H1 (cell line): Measurements from ENCODE around the gene ARMC9. TPM values are rescaled to one million over a fixed set of nuclear protein-coding genes. Genes with fewer than 3 reads are reported as not detected.

ENCODE experiments used
- CTCF ChIA-PET: fragments of 300-600 bp; sonication (Branson Sonifier 250); formaldehyde crosslinking; loops from one replicate; lab custom pipeline; 2021; ENCODE audit not compliant: partially characterized antibody; lab: Charles Lee
- POLR2A ChIA-PET: fragments of 300-600 bp; sonication (Branson Sonifier 250); formaldehyde crosslinking; loops from one replicate; lab custom pipeline; 2021; ENCODE audit warnings: inconsistent platforms; ENCODE audit not compliant: partially characterized antibody; lab: Charles Lee
- DNase-seq, 2 experiments: peaks; one replicate each; pipeline versions ENCODE4 v3.0.0 to v3.0.0-alpha.2; 2010 to 2022; ENCODE audit warnings: low spot score in 2 of 2, low read depth in 1 of 2, mixed read lengths in 1 of 2
- FAIRE-seq: peaks from 2 replicates; lab custom pipeline; 2011; peaks lifted over from hg19 to GRCh38; lab: Jason Lieb, UNC
- H2AFZ ChIP-seq: 2 replicates; pipeline ENCODE4 v1.8.1; 2012; ENCODE audit warnings: low read length, inconsistent platforms
- H2AK5ac ChIP-seq: 2 replicates; pipeline ENCODE4 v1.6.1; 2013; ENCODE audit warnings: low read depth, low read length
- H2BK120ac ChIP-seq: replicated peaks from 2 replicates; pipeline ENCODE3; 2013; ENCODE audit warnings: low read depth, low read length, inconsistent platforms
- H2BK12ac ChIP-seq: 2 replicates; pipeline ENCODE4 v1.6.1; 2013; ENCODE audit warnings: low read depth, low read length
- H2BK15ac ChIP-seq: 2 replicates; pipeline ENCODE4 v1.6.1; 2013; ENCODE audit warnings: low read length
- H2BK20ac ChIP-seq: 2 replicates; pipeline ENCODE4 v1.6.1; 2013; ENCODE audit warnings: low read length
- H2BK5ac ChIP-seq: 2 replicates; pipeline ENCODE4 v1.6.1; 2013; ENCODE audit warnings: low read depth, low read length
- H3K14ac ChIP-seq: 2 replicates; pipeline ENCODE4 v1.6.1; 2013; ENCODE audit warnings: inconsistent platforms; ENCODE audit not compliant: insufficient read length
- H3K18ac ChIP-seq: 2 replicates; pipeline ENCODE4 v1.6.1; 2013; ENCODE audit warnings: low read length; ENCODE audit errors: extremely low read depth
- H3K23ac ChIP-seq: 2 replicates; pipeline ENCODE4 v1.6.1; 2013; ENCODE audit warnings: inconsistent platforms; ENCODE audit not compliant: insufficient read length
- H3K23me2 ChIP-seq: 2 replicates; pipeline ENCODE4 v1.6.1; 2013; ENCODE audit warnings: low read depth, low read length
- H3K27ac ChIP-seq: 2 replicates; pipeline ENCODE4 v1.6.1; 2011; ENCODE audit warnings: low read depth, low read length, inconsistent platforms
- H3K27me3 ChIP-seq, 4 experiments: replicated peaks in 1 of 4; 1 replicate in 1 of 4; 2 replicates in 3 of 4; pipeline versions ENCODE4 v1.6.1 to v1.8.1; 2011 to 2013; ENCODE audit warnings: low read length in 3 of 4, mild to moderate bottlenecking in 3 of 4, inconsistent platforms in 2 of 4, mixed read lengths in 2 of 4, moderate library complexity in 1 of 4; ENCODE audit not compliant: control insufficient read depth in 3 of 4, insufficient read depth in 3 of 4; ENCODE audit errors: extremely low read depth in 1 of 4
- H3K36me3 ChIP-seq, 4 experiments: 2 replicates each; pipeline versions ENCODE4 v1.6.1 to v1.8.1; 2011 to 2013; ENCODE audit warnings: mild to moderate bottlenecking in 4 of 4, low read length in 3 of 4, moderate library complexity in 2 of 4, control low read depth in 1 of 4, inconsistent platforms in 1 of 4; ENCODE audit not compliant: insufficient read depth in 4 of 4, control insufficient read depth in 2 of 4
- H3K4ac ChIP-seq: replicated peaks from 2 replicates; pipeline ENCODE3; 2013; ENCODE audit warnings: low read length, low read depth, mixed read lengths, inconsistent platforms; ENCODE audit not compliant: insufficient read length
- H3K4me1 ChIP-seq, 4 experiments: replicated peaks in 1 of 4; 1 replicate in 1 of 4; 2 replicates in 3 of 4; pipeline versions ENCODE4 v1.6.1 to v1.8.1; 2011 to 2013; ENCODE audit warnings: low read length in 3 of 4, inconsistent platforms in 2 of 4, mixed read lengths in 1 of 4; ENCODE audit not compliant: insufficient read depth in 4 of 4, control insufficient read depth in 3 of 4
- H3K4me2 ChIP-seq, 2 experiments: 2 replicates each; pipeline versions ENCODE4 v1.6.1 to v1.8.1; 2011 to 2013; ENCODE audit warnings: low read depth in 2 of 2, low read length in 2 of 2, control low read depth in 1 of 2, inconsistent platforms in 1 of 2, mild to moderate bottlenecking in 1 of 2; ENCODE audit not compliant: insufficient read depth in 1 of 2
- H3K4me3 ChIP-seq, 4 experiments: fragments of 200-600, 300-600 bp in 1 of 4; sonication (generic), shearing (Covaris generic), sonication (Bioruptor Twin) in 1 of 4; 2 replicates each; pipeline versions ENCODE4 v1.5.1 to v1.8.1; 2011 to 2016; ENCODE audit warnings: low read length in 4 of 4, low read depth in 3 of 4, control low read depth in 2 of 4, inconsistent platforms in 2 of 4, mild to moderate bottlenecking in 2 of 4, mixed read lengths in 1 of 4, moderate library complexity in 1 of 4; ENCODE audit not compliant: insufficient read depth in 2 of 4; ENCODE audit errors: extremely low read depth in 1 of 4
- H3K56ac ChIP-seq: replicated peaks from 2 replicates; pipeline ENCODE3; 2013; ENCODE audit warnings: low read depth, mild to moderate bottlenecking, mixed read lengths, low read length, inconsistent platforms; ENCODE audit not compliant: insufficient read length
- H3K79me1 ChIP-seq: 2 replicates; pipeline ENCODE4 v1.6.1; 2013; ENCODE audit warnings: low read depth, low read length, control low read depth
- H3K79me2 ChIP-seq, 2 experiments: 2 replicates each; pipeline versions ENCODE4 v1.6.1 to v1.8.1; 2012 to 2013; ENCODE audit warnings: low read length in 2 of 2, mild to moderate bottlenecking in 2 of 2, inconsistent platforms in 1 of 2; ENCODE audit not compliant: insufficient read depth in 2 of 2, control insufficient read depth in 1 of 2
- H3K9ac ChIP-seq, 4 experiments: replicated peaks in 1 of 4; 1 replicate in 1 of 4; 2 replicates in 3 of 4; pipeline versions ENCODE4 v1.6.1 to v1.8.1; 2011 to 2013; ENCODE audit warnings: low read depth in 3 of 4, low read length in 3 of 4, control low read depth in 2 of 4, mild to moderate bottlenecking in 2 of 4, moderate library complexity in 2 of 4, inconsistent platforms in 1 of 4; ENCODE audit errors: extremely low read depth in 1 of 4
- H3K9me3 ChIP-seq, 2 experiments: 2 replicates each; pipeline versions ENCODE4 v1.6.1 to v1.8.1; 2012 to 2013; ENCODE audit warnings: mild to moderate bottlenecking in 2 of 2, moderate library complexity in 2 of 2, control low read depth in 1 of 2, inconsistent platforms in 1 of 2, low read depth in 1 of 2, low read length in 1 of 2, mixed read lengths in 1 of 2; ENCODE audit not compliant: insufficient read depth in 2 of 2
- H4K20me1 ChIP-seq, 2 experiments: replicated peaks in 1 of 2; 2 replicates each; pipeline versions ENCODE3 to v1.8.1; 2011 to 2013; ENCODE audit warnings: inconsistent platforms in 2 of 2, low read length in 2 of 2, mild to moderate bottlenecking in 1 of 2; ENCODE audit not compliant: insufficient read depth in 2 of 2, control insufficient read depth in 1 of 2
- H4K5ac ChIP-seq: 2 replicates; pipeline ENCODE4 v1.6.1; 2013; ENCODE audit warnings: low read length, low read depth, mixed read lengths, inconsistent platforms; ENCODE audit not compliant: insufficient read length
- H4K8ac ChIP-seq: 2 replicates; pipeline ENCODE4 v1.8.0; 2013; ENCODE audit warnings: mild to moderate bottlenecking, moderate library complexity, low read length, inconsistent platforms; ENCODE audit not compliant: insufficient read depth; ENCODE audit errors: extremely low read depth
- H4K91ac ChIP-seq: replicated peaks from 2 replicates; pipeline ENCODE3; 2013; ENCODE audit warnings: low read length, mixed read lengths, inconsistent platforms; ENCODE audit not compliant: insufficient read length
- CTCF ChIP-seq, 3 experiments: IDR thresholded peaks; 1 replicate in 2 of 3; 2 replicates in 1 of 3; pipeline versions ENCODE4 v1.5.1 to v1.6.1; 2011; ENCODE audit warnings: low read length in 3 of 3, mild to moderate bottlenecking in 3 of 3, inconsistent platforms in 2 of 3, low read depth in 1 of 3, moderate library complexity in 1 of 3; ENCODE audit not compliant: insufficient read depth in 1 of 3; ENCODE audit errors: control extremely low read depth in 1 of 3
- SIRT6 ChIP-seq: IDR thresholded peaks from one replicate; pipeline ENCODE4 v1.7.1; 2012; ENCODE audit warnings: low read length, inconsistent platforms
- TAF1 ChIP-seq: IDR thresholded peaks from 2 replicates; pipeline ENCODE4 v1.6.1; 2011; ENCODE audit warnings: mild to moderate bottlenecking, low read depth, low read length
- TBP ChIP-seq: IDR thresholded peaks from 2 replicates; pipeline ENCODE4 v1.6.1; 2011; ENCODE audit warnings: low read depth, low read length, improper control_type of control experiment
- WGBS, 2 experiments: shearing (Covaris generic) in 1 of 2; methylation state at CpG; one replicate each; pipeline versions ENCODE4 v1.1.6 to v1.1.7; 2013 to 2015; ENCODE audit warnings: low lambda C conversion rate in 2 of 2, mixed read lengths in 2 of 2, inconsistent platforms in 1 of 2, low coverage in 1 of 2, missing lambda C conversion rate in 1 of 2; ENCODE audit not compliant: insufficient replicate concordance in 2 of 2, insufficient coverage in 1 of 2, insufficient read length in 1 of 2; ENCODE audit errors: extremely low coverage in 1 of 2, missing lambda C conversion rate in 1 of 2; 5-methylcytosine and 5-hydroxymethylcytosine counted together
- polyA plus RNA-seq, 7 experiments: library from polyadenylated mRNA; depleted of rRNA in 3 of 7; stranded (reverse) in 5 of 7; unstranded in 2 of 7; fragments of >200 nt in 5 of 7; fragments of 200-250 nt in 2 of 7; gene quantifications; 1 replicate in 5 of 7; 2 replicates in 1 of 7; 4 replicates in 1 of 7; pipeline versions ENCODE4 v1.2.1 to v1.2.3, GENCODE V29; 2011 to 2013; ENCODE audit warnings: missing spikeins in 2 of 7, mixed read lengths in 2 of 7
- total RNA-seq: library from RNA; stranded (reverse); fragmentation: NEBNext Ultra II Directional; extraction: Animal tissue kit (Norgen Biotek cat#: 25700); gene quantifications from 2 replicates; pipeline ENCODE4 v1.2.1, GENCODE V29; 2021

ARMC9 gene
- total and polyA plus RNA-seq, 2 of the 8 experiments (the other 6 are each of a cell fraction or from before 2014, with no cell fraction given): 23.2 to 36.1 TPM

- H3K4me3 ChIP-seq: no peak overlapping the region
- H2BK5ac ChIP-seq: no peak overlapping the region
- peaks cover 0 to 19% (median 10%) of the 10 kb centered on the region in 4 experiments; a peak in 3 of 8 replicates for H3K36me3 ChIP-seq
- H2BK120ac ChIP-seq: no peak overlapping the region
- no peak overlapping the region for H3K4me2 ChIP-seq
- no peak overlapping the region for H3K18ac ChIP-seq
- no peak overlapping the region for H3K56ac ChIP-seq
- 89% methylated on average over 3 of the region's 3 CpGs; no CpG with 5 or more reads in 1 of the 2 experiments for WGBS, 2 experiments
- no peak overlapping the region for H4K8ac ChIP-seq
- H3K27me3 ChIP-seq: no peaks in the 10 kb centered on the region
- H3K9me3 ChIP-seq: no peaks in the 10 kb centered on the region
- DNase-seq: no peak
- no peak overlapping the region for H4K91ac ChIP-seq
- no peak overlapping the region for H2AK5ac ChIP-seq
- no peak overlapping the region for H3K27ac ChIP-seq
- H3K23ac ChIP-seq: no peak overlapping the region
- TF ChIP-seq TBP (no peak), SIRT6 (no peak), TAF1 (no peak), CTCF (IDR thresholded peaks at IDR 0.05; ENCODE audit: control extremely low read depth in 1 of 3, insufficient read depth in 1 of 3, low read depth in 1 of 3, low read length in 3 of 3) (no peak)
- H3K79me1 ChIP-seq: no peaks in the 10 kb centered on the region
- H3K23me2 ChIP-seq: no peaks in the 10 kb centered on the region
- no peak overlapping the region for H3K14ac ChIP-seq
- CTCF ChIA-PET: interaction anchor here (0.7 to 12.5 kb wide), 3 partner anchors 31 to 241 kb away, joined by 3 to 218 read pairs (median 3); no protein-coding TSS in a partner anchor
- H4K5ac ChIP-seq: no peak overlapping the region
- POLR2A ChIA-PET: interaction anchor here (0.6 kb wide), 1 partner anchor 14 kb away, joined by 3 read pairs; no protein-coding TSS in a partner anchor
- H3K79me2 ChIP-seq: no peaks in the 10 kb centered on the region
- no peaks in the 10 kb centered on the region for H4K20me1 ChIP-seq
- FAIRE-seq: no peak
- H3K4ac ChIP-seq: no peak overlapping the region
- H3K9ac ChIP-seq: no peak overlapping the region
- H2BK20ac ChIP-seq: no peak overlapping the region
- no peak overlapping the region for H2BK12ac ChIP-seq
- H2BK15ac ChIP-seq: no peak overlapping the region
- H2AFZ ChIP-seq: no peak overlapping the region
- H3K4me1 ChIP-seq: peaks cover 0 to under 1% (median 0%) of the 10 kb centered on the region in 4 experiments; a peak in 2 of 7 replicates
Measured at GRCh38 chr2:231223001-231223375, 24.6 kb downstream of the ARMC9 start.
